GM19025 (cell line): ENCODE results near the gene PCDHGB6.
A peak's percentile ranks its signal among the peaks of the same experiment; 100 is the strongest.
"Not testable (repeated sequence)": the region's sequence is repeated elsewhere in the genome, so short reads cannot be mapped to it uniquely, and the experiment has no call there.

Source experiments
- ATAC-seq: cut with Tn5 transposase; IDR thresholded peaks from one replicate; pipeline ENCODE4 v1.9.1; 2021; ENCODE audit warnings: mild to moderate bottlenecking, low read depth, moderate library complexity; ENCODE audit not compliant: unreplicated experiment

The PCDHGB6 gene

GRCh38 chr5:141407790-141408505, at the start of gene PCDHGB6:
Gene PCDHGB6 (plus strand): TSS chr5:141408021. CDS start chr5:141408203, 182 bp downstream.
- ATAC-seq: peak; percentile 90

- no peak for ATAC-seq
These were observed 47.9 kb upstream of the PCDHGB6 start, which contains the start of gene PCDHGB2 for GRCh38 chr5:141359790-141360426. Gene PCDHGB2 (plus strand): TSS chr5:141359994. CDS start chr5:141360136, 142 bp downstream.

- ATAC-seq: no peak
These were observed 47.1 kb upstream of the PCDHGB6 start for GRCh38 chr5:141360685-141361084.

DNA sequence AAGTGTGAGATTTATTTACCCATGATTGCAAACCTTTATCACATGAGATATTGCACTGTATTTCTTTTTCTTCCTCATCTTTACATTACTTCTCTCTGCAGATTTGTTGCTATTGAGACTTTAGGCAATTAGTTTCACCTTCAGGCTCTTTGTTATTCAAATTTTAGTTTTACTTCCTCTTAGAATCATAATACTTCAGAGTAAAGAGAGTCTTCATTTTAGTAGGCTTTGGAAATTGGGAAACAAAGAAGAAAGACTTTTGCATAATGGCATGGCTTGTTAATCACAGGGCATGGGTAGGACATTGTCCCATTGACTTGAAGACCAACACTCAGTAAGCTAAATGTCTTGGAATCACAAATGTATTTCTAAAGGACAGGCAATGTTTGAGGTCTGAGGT, 45.1 kb upstream of the PCDHGB6 start:
- no peak for ATAC-seq

DNA sequence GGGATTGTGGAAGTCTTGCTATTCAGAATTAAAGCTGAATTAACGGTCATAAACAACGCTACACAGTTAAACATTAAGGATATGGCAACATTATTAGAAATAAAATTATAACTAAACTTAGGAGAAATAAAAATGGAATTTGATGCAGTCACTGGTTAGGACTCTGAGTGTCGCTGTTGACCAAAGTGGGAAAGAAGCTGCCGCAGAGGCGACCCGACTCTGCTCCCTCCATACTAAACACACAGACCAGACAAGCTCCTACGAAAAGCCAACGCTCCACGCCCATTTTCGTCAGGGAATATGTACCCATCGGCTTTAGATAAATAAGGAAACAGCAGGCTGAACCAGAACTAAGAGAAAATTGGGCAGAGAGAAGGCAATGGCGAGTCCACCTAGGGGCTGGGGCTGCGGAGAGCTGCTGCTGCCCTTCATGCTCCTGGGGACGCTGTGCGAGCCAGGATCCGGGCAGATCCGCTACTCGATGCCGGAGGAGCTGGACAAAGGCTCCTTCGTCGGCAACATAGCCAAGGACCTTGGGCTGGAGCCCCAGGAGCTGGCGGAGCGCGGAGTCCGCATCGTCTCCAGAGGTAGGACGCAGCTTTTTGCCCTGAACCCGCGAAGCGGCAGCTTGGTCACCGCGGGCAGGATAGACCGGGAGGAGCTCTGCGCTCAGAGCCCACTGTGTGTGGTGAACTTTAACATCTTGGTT, 43.7 kb upstream of the PCDHGB6 start, which contains the start of gene PCDHGA5:
TSS of gene PCDHGA5 (plus strand) at position 211 of the 709 bp plus-strand sequence. CDS start at position 380, 169 bp downstream.
- ATAC-seq: no peak

GRCh38 chr5:141366016-141366896, 41.6 kb upstream of the PCDHGB6 start:
- ATAC-seq: no peak

DNA sequence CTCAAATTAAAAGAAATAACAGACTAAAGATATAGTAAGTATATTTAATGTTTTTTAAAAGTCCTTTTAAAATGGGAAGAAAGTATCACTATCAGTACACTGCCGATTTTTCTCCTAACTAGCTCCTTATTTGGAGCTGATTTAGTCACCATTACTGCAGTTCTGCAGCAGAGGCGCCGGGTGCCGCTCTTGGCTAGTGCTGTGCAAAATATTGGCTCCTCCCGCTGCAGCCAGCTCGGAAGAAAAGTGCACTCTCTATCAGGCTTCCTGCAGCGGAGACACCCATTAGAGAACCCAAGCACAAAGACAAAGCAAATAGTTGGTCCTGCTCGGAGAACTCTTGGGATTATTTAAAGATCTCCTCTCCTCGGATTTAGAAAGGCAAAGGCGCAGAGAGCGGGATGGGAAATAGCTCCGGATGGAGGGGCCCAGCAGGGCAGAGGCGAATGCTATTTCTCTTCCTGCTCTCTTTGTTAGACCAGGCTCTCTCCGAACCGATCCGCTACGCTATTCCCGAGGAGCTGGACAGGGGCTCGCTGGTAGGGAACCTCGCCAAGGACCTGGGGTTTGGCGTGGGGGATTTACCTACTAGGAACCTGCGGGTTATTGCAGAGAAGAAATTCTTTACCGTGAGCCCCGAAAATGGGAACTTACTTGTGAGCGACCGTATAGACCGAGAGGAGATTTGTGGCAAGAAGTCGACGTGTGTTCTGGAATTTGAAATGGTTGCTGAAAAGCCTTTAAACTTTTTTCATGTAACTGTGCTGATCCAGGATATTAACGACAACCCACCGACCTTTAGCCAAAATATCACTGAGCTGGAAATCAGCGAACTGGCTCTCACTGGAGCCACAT, 37.6 kb upstream of the PCDHGB6 start, which contains the start of gene PCDHGB3:
TSS of gene PCDHGB3 (plus strand) at position 249 of the 855 bp plus-strand sequence. CDS start at position 402, 153 bp downstream.
- no peak for ATAC-seq

DNA sequence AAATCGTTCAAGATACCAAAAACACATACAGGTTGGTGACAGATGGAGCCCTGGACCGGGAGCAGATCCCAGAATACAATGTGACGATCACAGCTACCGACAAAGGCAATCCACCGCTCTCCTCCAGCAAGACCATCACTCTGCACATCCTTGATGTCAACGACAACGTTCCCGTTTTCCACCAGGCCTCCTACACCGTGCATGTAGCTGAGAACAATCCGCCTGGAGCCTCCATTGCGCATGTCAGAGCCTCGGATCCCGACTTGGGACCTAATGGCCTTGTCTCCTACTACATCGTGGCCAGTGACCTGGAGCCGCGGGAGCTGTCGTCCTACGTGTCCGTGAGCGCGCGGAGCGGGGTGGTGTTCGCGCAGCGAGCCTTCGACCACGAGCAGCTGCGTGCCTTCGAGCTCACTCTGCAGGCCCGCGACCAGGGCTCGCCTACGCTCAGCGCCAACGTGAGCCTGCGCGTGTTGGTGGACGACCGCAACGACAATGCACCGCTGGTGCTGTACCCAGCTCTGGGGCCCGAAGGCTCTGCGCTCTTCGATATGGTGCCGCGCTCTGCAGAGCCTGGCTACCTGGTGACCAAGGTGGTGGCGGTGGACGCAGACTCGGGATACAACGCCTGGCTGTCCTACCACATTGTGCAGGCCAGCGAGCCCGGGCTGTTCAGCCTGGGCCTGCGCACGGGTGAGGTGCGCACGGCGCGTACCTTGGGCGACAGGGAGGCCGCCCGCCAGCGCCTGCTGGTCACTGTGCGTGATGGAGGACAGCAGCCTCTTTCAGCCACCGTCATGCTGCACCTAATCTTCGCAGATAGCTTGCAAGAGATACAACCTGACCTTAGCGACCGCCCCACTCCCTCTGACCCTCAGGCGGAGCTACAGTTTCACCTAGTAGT, 36.0 kb upstream of the PCDHGB6 start:
- no peak for ATAC-seq

DNA sequence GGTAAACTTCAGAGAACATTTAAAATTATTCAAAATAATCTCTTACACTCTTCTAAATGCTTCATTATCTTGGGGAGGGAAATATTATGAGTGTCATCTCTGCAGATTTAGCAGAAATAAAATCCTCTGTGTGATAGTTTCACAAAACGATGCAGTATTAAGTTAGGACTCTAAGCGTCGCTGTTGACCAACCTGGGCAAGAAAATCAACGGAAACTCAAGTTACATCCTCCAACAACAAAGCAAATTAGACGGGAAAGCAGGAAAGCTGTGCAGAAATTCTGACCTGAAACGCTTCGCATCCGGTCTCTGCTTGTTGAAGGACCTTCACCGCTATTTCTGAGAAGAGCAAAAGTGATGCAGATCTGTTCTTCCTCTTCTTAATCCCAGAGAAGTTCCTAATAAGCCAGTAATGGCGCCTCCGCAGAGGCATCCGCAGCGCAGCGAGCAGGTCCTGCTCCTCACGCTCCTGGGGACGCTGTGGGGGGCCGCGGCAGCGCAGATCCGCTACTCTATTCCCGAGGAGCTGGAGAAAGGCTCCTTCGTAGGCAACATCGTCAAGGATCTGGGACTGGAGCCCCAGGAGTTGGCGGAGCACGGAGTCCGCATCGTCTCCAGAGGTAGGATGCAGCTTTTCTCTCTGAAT, 34.0 kb upstream of the PCDHGB6 start, which contains the start of gene PCDHGA6:
TSS of gene PCDHGA6 (plus strand) at position 219 of the 645 bp plus-strand sequence. CDS start at position 412, 193 bp downstream.
- ATAC-seq: no peak

DNA sequence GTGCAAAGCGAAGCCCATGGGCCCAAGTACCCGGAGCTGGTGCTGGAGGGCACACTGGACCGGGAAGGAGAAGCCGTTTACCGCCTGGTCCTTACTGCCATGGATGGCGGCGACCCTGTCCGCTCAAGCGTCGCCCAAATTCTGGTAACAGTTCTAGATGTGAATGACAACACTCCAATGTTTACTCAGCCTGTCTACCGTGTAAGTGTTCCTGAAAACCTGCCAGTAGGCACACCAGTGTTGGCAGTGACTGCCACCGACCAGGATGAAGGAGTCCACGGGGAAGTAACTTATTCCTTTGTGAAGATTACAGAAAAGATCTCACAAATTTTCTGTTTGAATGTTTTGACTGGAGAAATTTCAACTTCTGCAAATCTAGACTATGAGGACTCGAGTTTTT, 33.2 kb upstream of the PCDHGB6 start:
- no peak for ATAC-seq

GRCh38 chr5:141375444-141376155, 32.2 kb upstream of the PCDHGB6 start:
- ATAC-seq: not testable (repeated sequence)

DNA sequence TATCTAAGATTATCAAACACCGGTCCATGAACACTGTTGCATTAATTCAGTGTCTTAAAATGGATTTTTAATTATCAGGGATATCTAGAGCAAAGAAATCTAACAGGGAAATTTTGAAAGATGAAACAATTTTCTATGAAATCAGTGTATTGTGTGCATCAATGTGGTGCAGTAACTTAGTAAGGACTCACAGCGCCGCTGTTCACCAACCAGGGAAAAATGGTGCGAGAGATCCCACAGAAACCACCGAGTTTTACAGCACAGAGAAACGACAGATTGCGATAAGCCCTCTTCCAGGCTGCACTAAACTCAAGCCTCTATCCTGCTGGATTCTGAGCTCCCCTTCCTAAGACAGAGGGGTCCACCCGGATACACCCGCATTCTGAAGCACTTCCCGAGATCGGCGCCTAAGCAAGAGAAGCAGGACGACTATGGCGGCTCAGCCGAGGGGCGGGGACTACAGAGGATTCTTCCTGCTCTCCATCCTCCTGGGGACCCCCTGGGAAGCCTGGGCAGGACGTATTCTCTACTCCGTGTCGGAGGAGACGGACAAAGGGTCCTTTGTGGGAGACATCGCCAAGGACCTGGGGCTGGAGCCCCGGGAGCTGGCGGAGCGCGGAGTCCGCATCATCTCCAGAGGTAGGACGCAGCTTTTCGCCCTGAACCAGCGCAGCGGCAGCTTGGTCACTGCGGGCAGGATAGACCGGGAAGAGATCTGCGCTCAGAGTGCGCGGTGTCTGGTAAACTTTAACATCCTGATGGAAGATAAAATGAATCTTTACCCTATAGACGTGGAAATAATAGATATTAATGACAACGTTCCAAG, 25.1 kb upstream of the PCDHGB6 start, which contains the start of gene PCDHGA7:
TSS of gene PCDHGA7 (plus strand) at position 274 of the 826 bp plus-strand sequence. CDS start at position 432, 158 bp downstream.
- no peak for ATAC-seq

DNA sequence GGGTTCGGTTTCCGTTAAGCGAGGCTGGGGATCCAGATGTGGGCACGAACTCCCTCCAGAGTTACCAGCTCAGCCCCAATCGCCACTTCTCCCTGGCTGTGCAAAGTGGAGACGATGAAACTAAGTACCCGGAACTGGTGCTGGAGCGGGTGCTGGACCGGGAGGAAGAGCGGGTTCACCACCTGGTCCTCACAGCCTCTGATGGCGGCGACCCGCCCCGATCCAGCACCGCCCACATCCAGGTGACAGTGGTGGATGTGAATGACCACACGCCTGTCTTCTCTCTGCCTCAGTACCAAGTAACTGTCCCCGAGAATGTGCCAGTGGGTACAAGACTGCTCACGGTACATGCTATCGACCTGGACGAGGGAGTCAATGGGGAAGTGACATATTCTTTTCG, 24.5 kb upstream of the PCDHGB6 start:
- ATAC-seq: no peak

DNA sequence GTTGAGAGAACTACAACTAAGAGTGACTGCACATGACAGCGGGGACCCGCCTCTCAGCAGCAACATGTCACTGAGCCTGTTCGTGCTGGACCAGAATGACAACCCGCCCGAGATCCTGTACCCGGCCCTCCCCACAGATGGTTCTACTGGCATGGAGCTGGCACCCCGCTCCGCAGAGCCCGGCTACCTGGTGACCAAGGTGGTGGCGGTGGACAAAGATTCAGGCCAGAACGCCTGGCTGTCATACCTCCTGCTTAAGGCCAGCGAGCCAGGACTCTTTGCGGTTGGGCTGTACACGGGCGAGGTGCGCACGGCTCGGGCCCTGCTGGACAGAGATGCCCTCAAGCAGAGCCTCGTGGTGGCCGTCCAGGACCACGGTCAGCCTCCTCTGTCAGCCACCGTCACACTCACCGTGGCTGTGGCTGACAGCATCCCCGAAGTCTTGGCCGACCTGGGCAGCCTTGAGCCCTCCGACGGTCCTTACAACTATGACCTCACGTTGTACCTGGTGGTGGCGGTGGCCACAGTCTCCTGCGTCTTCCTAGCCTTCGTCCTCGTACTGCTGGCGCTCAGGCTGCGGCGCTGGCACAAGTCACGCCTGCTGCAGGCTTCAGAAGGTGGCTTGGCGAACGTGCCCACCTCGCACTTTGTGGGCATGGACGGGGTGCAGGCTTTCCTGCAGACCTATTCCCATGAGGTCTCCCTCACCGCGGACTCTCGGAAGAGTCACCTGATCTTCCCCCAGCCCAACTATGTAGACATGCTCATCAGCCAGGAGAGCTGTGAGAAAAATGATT, 23.2 kb upstream of the PCDHGB6 start:
- no peak for ATAC-seq
